A673 (cell line): Measurements from ENCODE around the gene PCCA. TPM values are rescaled to one million over a fixed set of nuclear protein-coding genes. Genes with fewer than 3 reads are reported as not detected.

Experiments used
- BruUV-seq: library from RNA; stranded (reverse); fragments of 400-500 nt; replicated peaks from 2 replicates; lab custom pipeline; 2021; lab: Mats Ljungman, UMichigan
- CTCF ChIA-PET: fragments of 300-600 bp; sonication (Branson Sonifier 250); formaldehyde crosslinking; loops from one replicate; lab custom pipeline; 2022; ENCODE audit warnings: antibody characterized with exemption; lab: Charles Lee
- POLR2A ChIA-PET: fragments of 300-600 bp; sonication (Branson Sonifier 250); formaldehyde crosslinking; loops from one replicate; lab custom pipeline; 2022; ENCODE audit warnings: antibody characterized with exemption; ENCODE audit not compliant: low non-redundant PET; lab: Charles Lee
- DNase-seq: peaks from one replicate; pipeline ENCODE4 v3.0.0-alpha.2; 2015; ENCODE audit warnings: low spot score
- H3K27ac ChIP-seq: fragments of 200-600 bp; sonication (generic); 2 replicates; pipeline ENCODE4 v1.5.1; 2016; ENCODE audit warnings: mixed run types, low read depth, mild to moderate bottlenecking, mixed read lengths, antibody characterized with exemption, low read length; ENCODE audit not compliant: poor library complexity, severe bottlenecking
- H3K27me3 ChIP-seq: fragments of 200-600 bp; sonication (generic); replicated peaks from 2 replicates; pipeline ENCODE4 v1.6.1; 2017; ENCODE audit warnings: mixed run types, low read depth, mild to moderate bottlenecking, mixed read lengths, antibody characterized with exemption, low read length; ENCODE audit not compliant: insufficient read depth, poor library complexity
- H3K36me3 ChIP-seq: fragments of 200-600 bp; sonication (generic); 2 replicates; pipeline ENCODE4 v1.6.1; 2016; ENCODE audit warnings: mixed run types, mild to moderate bottlenecking, mixed read lengths, antibody characterized with exemption, low read length; ENCODE audit not compliant: insufficient read depth, poor library complexity, severe bottlenecking
- H3K4me1 ChIP-seq: fragments of 200-600 bp; sonication (generic); 2 replicates; pipeline ENCODE4 v1.6.1; 2017; ENCODE audit warnings: mixed run types, mild to moderate bottlenecking, mixed read lengths, antibody characterized with exemption, low read length; ENCODE audit not compliant: insufficient read depth, poor library complexity, severe bottlenecking
- H3K4me3 ChIP-seq: fragments of 200-600 bp; sonication (generic); 2 replicates; pipeline ENCODE4 v1.5.1; 2016; ENCODE audit warnings: low read depth, mixed run types, mild to moderate bottlenecking, mixed read lengths, low read length; ENCODE audit not compliant: poor library complexity, severe bottlenecking
- H3K9me3 ChIP-seq: fragments of 200-600 bp; sonication (generic); 2 replicates; pipeline ENCODE4 v1.6.1; 2016; ENCODE audit warnings: mixed run types, low read depth, mild to moderate bottlenecking, mixed read lengths, antibody characterized with exemption, low read length; ENCODE audit not compliant: poor library complexity, severe bottlenecking
- EZH2 ChIP-seq: fragments of 200-600 bp; sonication (generic); IDR thresholded peaks from 2 replicates; pipeline ENCODE4 v1.6.1; 2017; ENCODE audit warnings: borderline replicate concordance, low read depth, mild to moderate bottlenecking, mixed read lengths, antibody characterized with exemption, low read length; ENCODE audit not compliant: poor library complexity, severe bottlenecking
- intact Hi-C: fragments of 100-400 bp; cut with micrococcal nuclease; formaldehyde crosslinking; loops from one replicate; pipeline ENCODE4 v1.10.0; 2022; ENCODE audit not compliant: unreplicated experiment
- total RNA-seq: library from RNA; stranded (reverse); gene quantifications from 2 replicates; pipeline ENCODE4 v1.2.3, GENCODE V29; 2021
- TF ChIP-seq, protein P1 (sequence below): fragments of 300-800, 200-600 bp; sonication (generic); conservative IDR thresholded peaks from 2 replicates; pipeline ENCODE4 v1.5.1; 2017; ENCODE audit warnings: low read depth, mild to moderate bottlenecking, antibody characterized with exemption, low read length, moderate library complexity, mixed read lengths

The PCCA gene
- total RNA-seq, 1 experiment from 2014 or later, result 93.0 TPM

DNA sequence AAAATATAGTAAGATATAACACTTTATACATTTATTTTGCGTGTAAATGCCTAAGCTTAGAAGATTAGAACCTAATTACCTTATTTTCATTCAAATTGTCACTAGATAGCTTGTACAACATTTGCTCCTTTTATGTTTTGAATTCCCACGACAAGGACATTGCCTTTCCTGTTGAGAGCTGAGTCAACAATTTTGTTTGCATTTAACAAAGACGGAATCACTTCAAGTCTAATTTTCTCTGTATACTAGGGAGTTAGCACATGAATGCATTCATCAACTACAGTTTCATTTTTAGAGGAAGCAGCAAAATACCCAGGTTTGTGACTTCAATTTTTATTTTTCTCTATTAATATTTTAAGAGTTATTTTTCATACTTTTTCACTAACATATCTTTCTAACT is 48.7 kb upstream of the PCCA start:
- H3K4me1 ChIP-seq, result peaks cover 11% of the 10 kb centered on the region
- H3K27me3 ChIP-seq, result no peaks in the 10 kb centered on the region
- H3K36me3 ChIP-seq, result no peaks in the 10 kb centered on the region
- ChIA-PET POLR2A (no interaction called here), CTCF (no interaction called here)
- peak; percentile 28 for DNase-seq
- H3K27ac ChIP-seq, result no peak overlapping the region
- TF ChIP-seq, protein P1, sequence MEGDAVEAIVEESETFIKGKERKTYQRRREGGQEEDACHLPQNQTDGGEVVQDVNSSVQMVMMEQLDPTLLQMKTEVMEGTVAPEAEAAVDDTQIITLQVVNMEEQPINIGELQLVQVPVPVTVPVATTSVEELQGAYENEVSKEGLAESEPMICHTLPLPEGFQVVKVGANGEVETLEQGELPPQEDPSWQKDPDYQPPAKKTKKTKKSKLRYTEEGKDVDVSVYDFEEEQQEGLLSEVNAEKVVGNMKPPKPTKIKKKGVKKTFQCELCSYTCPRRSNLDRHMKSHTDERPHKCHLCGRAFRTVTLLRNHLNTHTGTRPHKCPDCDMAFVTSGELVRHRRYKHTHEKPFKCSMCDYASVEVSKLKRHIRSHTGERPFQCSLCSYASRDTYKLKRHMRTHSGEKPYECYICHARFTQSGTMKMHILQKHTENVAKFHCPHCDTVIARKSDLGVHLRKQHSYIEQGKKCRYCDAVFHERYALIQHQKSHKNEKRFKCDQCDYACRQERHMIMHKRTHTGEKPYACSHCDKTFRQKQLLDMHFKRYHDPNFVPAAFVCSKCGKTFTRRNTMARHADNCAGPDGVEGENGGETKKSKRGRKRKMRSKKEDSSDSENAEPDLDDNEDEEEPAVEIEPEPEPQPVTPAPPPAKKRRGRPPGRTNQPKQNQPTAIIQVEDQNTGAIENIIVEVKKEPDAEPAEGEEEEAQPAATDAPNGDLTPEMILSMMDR, result no peak
- no peak for TF ChIP-seq EZH2
- intact Hi-C loops, result no loop called here
- no peak overlapping the region for H3K4me3 ChIP-seq
- no peaks in the 10 kb centered on the region for H3K9me3 ChIP-seq
- BruUV-seq, result no TSS peak

DNA sequence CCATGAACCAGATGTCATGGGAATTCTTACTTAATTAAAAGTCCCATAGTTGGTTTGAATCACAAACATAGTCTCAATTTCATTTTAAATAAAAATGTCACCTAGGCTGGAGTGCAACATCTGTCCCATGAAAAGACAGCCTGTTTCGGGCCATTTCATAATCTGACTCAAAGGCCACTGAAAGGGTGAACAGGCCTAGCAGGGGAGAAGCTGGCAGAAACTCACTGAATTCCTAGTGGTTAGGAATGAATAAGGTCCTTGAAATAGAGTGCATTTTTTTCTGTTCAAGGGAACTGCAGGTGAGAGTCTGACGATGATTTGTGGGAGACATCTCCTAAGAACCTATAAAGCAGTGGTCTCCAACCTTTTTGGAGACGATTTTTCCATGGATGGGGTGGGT is 44.0 kb upstream of the PCCA start:
- Histone ChIP-seq H3K4me1 (peaks cover 11% of the 10 kb centered on the region), H3K27me3 (no peaks in the 10 kb centered on the region), H3K36me3 (no peaks in the 10 kb centered on the region), H3K4me3 (no peak overlapping the region), H3K27ac (no peak overlapping the region), H3K9me3 (no peaks in the 10 kb centered on the region)
- intact Hi-C loops, result no loop called here
- TF ChIP-seq, protein P1, result no peak
- TF ChIP-seq EZH2, result no peak
- ChIA-PET CTCF (no interaction called here), POLR2A (no interaction called here)
- DNase-seq, result no peak
- BruUV-seq, result no TSS peak

DNA sequence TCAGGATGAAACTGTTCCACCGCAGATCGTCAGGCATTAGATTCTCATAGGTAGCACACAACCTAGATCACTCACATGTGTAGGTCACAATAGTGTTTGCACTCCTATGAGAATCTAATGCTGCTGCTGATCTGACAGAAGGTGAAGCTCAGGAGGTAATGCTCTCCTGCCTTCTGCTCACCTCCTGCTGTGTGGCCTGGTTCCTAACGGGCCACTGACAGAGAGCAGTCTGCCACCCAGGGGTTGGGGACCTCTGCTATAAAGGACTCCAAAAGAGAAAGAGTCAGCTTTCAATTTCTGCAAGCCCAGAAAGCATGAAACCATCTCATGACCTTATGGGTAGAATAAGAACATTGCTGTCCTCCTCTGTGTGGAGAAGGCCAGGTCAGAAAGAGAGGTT is 43.5 kb upstream of the PCCA start:
- TF ChIP-seq, protein P1, result no peak
- TF ChIP-seq EZH2, result no peak
- H3K4me3 ChIP-seq, result no peak overlapping the region
- DNase-seq, result no peak
- H3K27me3 ChIP-seq, result no peaks in the 10 kb centered on the region
- H3K9me3 ChIP-seq, result no peaks in the 10 kb centered on the region
- intact Hi-C loops, result no loop called here
- peaks cover 8% of the 10 kb centered on the region for H3K4me1 ChIP-seq
- CTCF ChIA-PET, result no interaction called here
- H3K36me3 ChIP-seq, result no peaks in the 10 kb centered on the region
- no peak overlapping the region for H3K27ac ChIP-seq
- POLR2A ChIA-PET, result no interaction called here
- BruUV-seq, result no TSS peak
